Mammary epithelial cell (primary cell): ENCODE data around the gene SRXN1.

ENCODE experiments used
- EZH2 ChIP-seq: IDR thresholded peaks from 2 replicates; pipeline ENCODE4 v1.6.1; 2012; ENCODE audit warnings: low read length, inconsistent platforms, borderline replicate concordance
- TF ChIP-seq, protein P1 (sequence below), 2 donors: IDR thresholded peaks in 1 of 2; conservative IDR thresholded peaks in 1 of 2; 2 replicates each; pipeline ENCODE4 v1.5.1; 2011 to 2012; ENCODE audit warnings: inconsistent platforms in 2 of 2, low read length in 2 of 2, mild to moderate bottlenecking in 2 of 2, control low read depth in 1 of 2, low read depth in 1 of 2; ENCODE audit not compliant: insufficient read depth in 1 of 2; ENCODE audit errors: extremely low read depth in 1 of 2

GRCh38 chr20:655726-656624, 3.0 kb upstream of the SRXN1 start:
- TF ChIP-seq, protein P1, sequence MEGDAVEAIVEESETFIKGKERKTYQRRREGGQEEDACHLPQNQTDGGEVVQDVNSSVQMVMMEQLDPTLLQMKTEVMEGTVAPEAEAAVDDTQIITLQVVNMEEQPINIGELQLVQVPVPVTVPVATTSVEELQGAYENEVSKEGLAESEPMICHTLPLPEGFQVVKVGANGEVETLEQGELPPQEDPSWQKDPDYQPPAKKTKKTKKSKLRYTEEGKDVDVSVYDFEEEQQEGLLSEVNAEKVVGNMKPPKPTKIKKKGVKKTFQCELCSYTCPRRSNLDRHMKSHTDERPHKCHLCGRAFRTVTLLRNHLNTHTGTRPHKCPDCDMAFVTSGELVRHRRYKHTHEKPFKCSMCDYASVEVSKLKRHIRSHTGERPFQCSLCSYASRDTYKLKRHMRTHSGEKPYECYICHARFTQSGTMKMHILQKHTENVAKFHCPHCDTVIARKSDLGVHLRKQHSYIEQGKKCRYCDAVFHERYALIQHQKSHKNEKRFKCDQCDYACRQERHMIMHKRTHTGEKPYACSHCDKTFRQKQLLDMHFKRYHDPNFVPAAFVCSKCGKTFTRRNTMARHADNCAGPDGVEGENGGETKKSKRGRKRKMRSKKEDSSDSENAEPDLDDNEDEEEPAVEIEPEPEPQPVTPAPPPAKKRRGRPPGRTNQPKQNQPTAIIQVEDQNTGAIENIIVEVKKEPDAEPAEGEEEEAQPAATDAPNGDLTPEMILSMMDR (conservative IDR thresholded peaks at IDR 0.05 in 1 of 2, IDR thresholded peaks at IDR 0.05 in 1 of 2; ENCODE audit: extremely low read depth in 1 of 2, insufficient read depth in 1 of 2, low read depth in 1 of 2, low read length in 2 of 2): no peak
- TF ChIP-seq EZH2: no peak
